SK-N-SH treated with all-trans-retinoic acid at 6 μM for 48 hours (cell line): ENCODE results near the gene RER1.

Experiments used
- ATAC-seq: fragments of 200-7000 bp; cut with Tn5 transposase; 3 replicates; pipeline ENCODE4 v1.9.1; 2020; ENCODE audit warnings: mild to moderate bottlenecking, moderate library complexity
- ARNTL ChIP-seq: fragments of 450-650 bp; formaldehyde crosslinking; IDR thresholded peaks from 2 replicates; pipeline ENCODE4 v1.5.0; 2020; ENCODE audit warnings: low read depth, mild to moderate bottlenecking, moderate library complexity, borderline replicate concordance
- BACH2 ChIP-seq: fragments of 250-450 bp; sonication (Bioruptor Pico); IDR thresholded peaks from 2 replicates; pipeline ENCODE4 v1.9.0; 2021; ENCODE audit warnings: mild to moderate bottlenecking, borderline replicate concordance
- CREB5 ChIP-seq: fragments of 250-450 bp; sonication (Bioruptor Pico); IDR thresholded peaks from 2 replicates; pipeline ENCODE4 v1.5.1; 2020; ENCODE audit warnings: low read depth, mild to moderate bottlenecking, moderate library complexity
- CSDC2 ChIP-seq: fragments of 250-450 bp; sonication (Bioruptor Pico); IDR thresholded peaks from 2 replicates; pipeline ENCODE4 v1.5.0; 2020; ENCODE audit warnings: mild to moderate bottlenecking, moderate library complexity
- CSRNP3 ChIP-seq: fragments of 250-450 bp; sonication (Bioruptor Pico); IDR thresholded peaks from 2 replicates; pipeline ENCODE4 v1.5.1; 2021; ENCODE audit warnings: mild to moderate bottlenecking, moderate library complexity
- ESRRG ChIP-seq: fragments of 250-450 bp; sonication (Bioruptor Pico); IDR thresholded peaks from 2 replicates; pipeline ENCODE4 v1.6.1; 2021; ENCODE audit warnings: mild to moderate bottlenecking
- GLIS3 ChIP-seq: fragments of 250-450 bp; sonication (Bioruptor Pico); IDR thresholded peaks from 2 replicates; pipeline ENCODE4 v1.5.0; 2020; ENCODE audit warnings: mild to moderate bottlenecking, moderate library complexity
- ISL1 ChIP-seq: fragments of 250-450 bp; sonication (Bioruptor Pico); IDR thresholded peaks from 2 replicates; pipeline ENCODE4 v2.1.2; 2022; ENCODE audit warnings: mild to moderate bottlenecking, moderate library complexity
- OSR1 ChIP-seq: fragments of 250-450 bp; sonication (Bioruptor Pico); IDR thresholded peaks from 2 replicates; pipeline ENCODE4 v1.8.0; 2022; ENCODE audit warnings: moderate library complexity, mild to moderate bottlenecking, inconsistent platforms
- POU6F1 ChIP-seq: fragments of 250-450 bp; sonication (Bioruptor Pico); IDR thresholded peaks from 2 replicates; pipeline ENCODE4 v1.8.0; 2021; ENCODE audit warnings: low read depth, mild to moderate bottlenecking, moderate library complexity, borderline replicate concordance
- PPARA ChIP-seq: fragments of 250-450 bp; sonication (Bioruptor Pico); IDR thresholded peaks from 2 replicates; pipeline ENCODE4 v1.5.0; 2020; ENCODE audit warnings: mild to moderate bottlenecking, borderline replicate concordance
- SNAI2 ChIP-seq: fragments of 250-450 bp; sonication (Bioruptor Pico); IDR thresholded peaks from 2 replicates; pipeline ENCODE4 v1.5.0; 2020; ENCODE audit warnings: mild to moderate bottlenecking, moderate library complexity
- TCF4 ChIP-seq: fragments of 250-450 bp; sonication (Bioruptor Pico); IDR thresholded peaks from 2 replicates; pipeline ENCODE4 v1.8.0; 2021; ENCODE audit warnings: mild to moderate bottlenecking, moderate library complexity, borderline replicate concordance
- TOX ChIP-seq: fragments of 250-450 bp; sonication (Bioruptor Pico); IDR thresholded peaks from 2 replicates; pipeline ENCODE4 v1.8.0; 2021; ENCODE audit warnings: mild to moderate bottlenecking, moderate library complexity, borderline replicate concordance
- TSHZ2 ChIP-seq: fragments of 250-450 bp; sonication (Bioruptor Pico); IDR thresholded peaks from 2 replicates; pipeline ENCODE4 v1.5.0; 2020; ENCODE audit warnings: mild to moderate bottlenecking, moderate library complexity
- ZC3H10 ChIP-seq: fragments of 250-450 bp; sonication (Bioruptor Pico); IDR thresholded peaks from 2 replicates; pipeline ENCODE4 v1.5.1; 2021; ENCODE audit warnings: mild to moderate bottlenecking, moderate library complexity
- ZFP3 ChIP-seq: fragments of 250-450 bp; sonication (Bioruptor Pico); IDR thresholded peaks from 2 replicates; pipeline ENCODE4 v1.5.0; 2020; ENCODE audit warnings: mild to moderate bottlenecking, moderate library complexity
- ZFP30 ChIP-seq: fragments of 450-650 bp; formaldehyde crosslinking; IDR thresholded peaks from 2 replicates; pipeline ENCODE4 v1.5.0; 2022; ENCODE audit warnings: mild to moderate bottlenecking, moderate library complexity
- ZNF565 ChIP-seq: fragments of 450-650 bp; formaldehyde crosslinking; conservative IDR thresholded peaks from 2 replicates; pipeline ENCODE4 v1.5.0; 2020; ENCODE audit warnings: low read depth, mild to moderate bottlenecking, moderate library complexity
- ZNF8 ChIP-seq: fragments of 450-650 bp; formaldehyde crosslinking; IDR thresholded peaks from 2 replicates; pipeline ENCODE4 v1.5.0; 2020; ENCODE audit warnings: mild to moderate bottlenecking, moderate library complexity

RER1 gene

DNA sequence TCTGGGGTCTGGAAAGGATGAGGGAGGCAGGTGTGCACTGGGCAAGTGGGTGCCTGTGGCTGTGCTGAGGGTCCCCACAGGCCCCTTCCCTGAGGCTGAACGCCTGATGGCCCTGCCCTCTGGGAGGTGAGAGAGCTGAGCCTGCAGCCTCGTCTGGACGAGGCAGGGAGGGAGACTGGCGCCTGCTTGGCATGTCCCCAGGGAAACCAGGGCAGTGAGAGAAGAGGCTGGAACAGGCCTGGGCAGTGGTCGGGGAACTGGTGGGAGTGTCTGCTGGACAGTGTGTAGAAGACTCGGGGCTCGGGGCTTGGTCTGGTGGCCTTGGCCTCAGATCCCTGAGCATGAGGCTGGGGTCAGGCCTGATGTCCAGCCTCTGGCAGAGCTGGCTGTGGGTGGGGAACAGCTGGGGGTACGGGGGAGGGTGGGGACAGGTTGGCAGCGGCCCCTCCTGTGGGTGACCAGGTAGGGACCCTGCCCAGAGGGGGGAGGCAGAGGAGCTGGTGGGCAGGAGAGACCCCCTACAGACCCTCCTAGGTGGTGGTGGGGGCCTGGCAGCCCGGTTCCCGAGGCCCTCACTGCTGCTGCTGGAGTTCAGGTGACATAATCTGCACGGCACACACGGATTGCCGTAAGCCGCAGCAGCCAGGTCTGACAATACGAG, 53.7 kb downstream of the RER1 start:
- no peak for ATAC-seq
- TF ChIP-seq GLIS3 (CRISPR knock-in tag) (no peak), ZC3H10 (CRISPR knock-in tag) (no peak), PPARA (CRISPR knock-in tag) (no peak), ZNF565 (CRISPR knock-in tag) (no peak), ZFP30 (CRISPR knock-in tag) (no peak), ARNTL (no peak), CSDC2 (CRISPR knock-in tag) (no peak), POU6F1 (CRISPR knock-in tag) (no peak), ESRRG (no peak), TOX (CRISPR knock-in tag) (no peak), CREB5 (CRISPR knock-in tag) (no peak), CSRNP3 (CRISPR knock-in tag) (no peak)

DNA sequence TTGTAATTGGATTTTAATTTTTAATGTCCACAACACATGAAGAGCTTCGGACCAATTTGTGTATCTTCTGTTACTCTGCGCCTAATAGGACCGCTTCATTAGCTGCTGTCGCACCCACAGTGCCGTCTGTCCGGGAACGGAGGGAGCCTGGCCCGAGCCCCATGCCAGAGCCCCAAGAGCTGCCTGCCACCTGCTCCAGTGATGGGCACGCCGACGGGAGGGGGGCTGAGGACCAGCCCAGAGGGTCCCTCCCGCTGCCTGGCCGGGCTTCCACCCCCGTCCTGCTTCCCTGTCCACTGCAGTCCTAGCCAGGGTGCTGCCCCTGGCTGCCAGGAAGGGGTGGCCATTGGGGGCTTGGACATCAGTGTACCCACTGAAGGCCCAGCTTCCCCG, 54.2 kb downstream of the RER1 start:
- TF ChIP-seq PPARA (CRISPR knock-in tag) (no peak), ZFP30 (CRISPR knock-in tag) (no peak), POU6F1 (CRISPR knock-in tag) (no peak), CSRNP3 (CRISPR knock-in tag) (no peak), BACH2 (no peak), ISL1 (CRISPR knock-in tag) (no peak), ZNF565 (CRISPR knock-in tag) (no peak), TSHZ2 (CRISPR knock-in tag) (no peak), ZC3H10 (CRISPR knock-in tag) (no peak), CSDC2 (CRISPR knock-in tag) (no peak), SNAI2 (no peak), TOX (CRISPR knock-in tag) (no peak), OSR1 (CRISPR knock-in tag) (no peak), TCF4 (CRISPR knock-in tag) (no peak), ZNF8 (no peak), ZFP3 (CRISPR knock-in tag) (no peak)
- no peak for ATAC-seq
